PC-3 (cell line): ENCODE results near the gene ALKBH1. TPM values are rescaled to one million over a fixed set of nuclear protein-coding genes. Genes with fewer than 3 reads are reported as not detected.

Experiments used
- total RNA-seq: library from RNA; depleted of rRNA; stranded (reverse); fragments of >200 nt; gene quantifications from 2 replicates; pipeline ENCODE4 v1.2.3, GENCODE V29; 2014; rRNA removed

ALKBH1 gene
- total RNA-seq, 1 experiment from 2014 or later: 9.7 TPM

Other genes with a start within 250 kb of the ALKBH1 start
- 215 and 217 TPM in 2 replicates for gene AHSA1, start 249.9 kb downstream of the ALKBH1 start, total RNA-seq
- 0.95 TPM in 1 of 2 replicates, not detected in the other for gene ISM2, start 209.2 kb downstream of the ALKBH1 start, total RNA-seq
- gene SPTLC2, start 91.4 kb downstream of the ALKBH1 start, total RNA-seq: 25.6 and 27.6 TPM in 2 replicates
- 904 and 934 TPM in 2 replicates for gene SLIRP, start 80 bp upstream of the ALKBH1 start, total RNA-seq
- 67.5 and 74.5 TPM in 2 replicates for gene SNW1, start 53.1 kb upstream of the ALKBH1 start, total RNA-seq
- 4.7 and 5.7 TPM in 2 replicates for gene ADCK1, start 92.1 kb upstream of the ALKBH1 start, total RNA-seq